ENCODE data around the gene SVEP1. TPM values are rescaled to one million over a fixed set of nuclear protein-coding genes. Genes with fewer than 3 reads are reported as not detected.

The SVEP1 gene
- total and polyA plus RNA-seq, 2 donors (not counting 1 experiment from before 2014, with no cell fraction given): not detected

- no peak for ATAC-seq (ENCODE audit: low read depth)
- H3K27me3 ChIP-seq (replicated peaks in 1 of 4; ENCODE audit: control extremely low read depth in 1 of 4, control insufficient read depth in 3 of 4, insufficient read depth in 4 of 4, low read length in 3 of 4): no peaks in the 10 kb centered on the region
- no peak overlapping the region for H3K4me2 ChIP-seq (replicated peaks; ENCODE audit: low read depth, low read length, poor library complexity, severe bottlenecking)
- H3K79me2 ChIP-seq (ENCODE audit: control insufficient read depth, insufficient read depth, low read length): no peaks in the 10 kb centered on the region
- H3K4me3 Mint-ChIP-seq: no peak overlapping the region
- H3K4me3 ChIP-seq (ENCODE audit: control extremely low read depth in 1 of 5, extremely low read depth in 1 of 5, insufficient read depth in 1 of 5, low read depth in 2 of 5, low read length in 4 of 5): no peak overlapping the region
- no peaks in the 10 kb centered on the region for H3K4me1 ChIP-seq (ENCODE audit: control insufficient read depth in 2 of 2, insufficient read depth in 2 of 2, low read length in 2 of 2)
- H3K27ac Mint-ChIP-seq: no peak overlapping the region
- no peaks in the 10 kb centered on the region for H3K4me1 Mint-ChIP-seq
- intact Hi-C loops (cut with micrococcal nuclease): no loop called here
- no peaks in the 10 kb centered on the region for H4K20me1 ChIP-seq (ENCODE audit: control insufficient read depth, insufficient read depth, low read length, poor library complexity, severe bottlenecking)
- TF ChIP-seq CTCF (IDR thresholded peaks at IDR 0.05) (no peak), EZH2 (IDR thresholded peaks at IDR 0.05; ENCODE audit: borderline replicate concordance, insufficient read depth, low read depth, low read length, poor library complexity, severe bottlenecking) (no peak)
- WGBS (ENCODE audit: insufficient coverage): no CpG with 5 or more reads among the region's 5 CpGs
- no peak overlapping the region for H3K27ac ChIP-seq (ENCODE audit: low read length in 2 of 2)
- CTCF ChIA-PET: no interaction called here
- H3K9ac ChIP-seq (ENCODE audit: low read length): no peak overlapping the region
- H3K27me3 Mint-ChIP-seq: peaks cover 16% of the 10 kb centered on the region
- H3K36me3 ChIP-seq (replicated peaks in 1 of 2; ENCODE audit: control extremely low read depth in 1 of 2, control insufficient read depth in 1 of 2, extremely low read depth in 1 of 2, insufficient read depth in 2 of 2, low read length in 1 of 2): no peaks in the 10 kb centered on the region
- no peaks in the 10 kb centered on the region for H3K9me3 Mint-ChIP-seq (ENCODE audit: insufficient read depth)
- H2AFZ ChIP-seq (ENCODE audit: insufficient read depth, low read depth, low read length, poor library complexity, severe bottlenecking): no peak overlapping the region
- no peak for DNase-seq
- peaks cover 0 to 3% (median 0%) of the 10 kb centered on the region in 3 donors for H3K9me3 ChIP-seq (ENCODE audit: control extremely low read depth in 1 of 3, control insufficient read depth in 2 of 3, insufficient read depth in 1 of 3, low read length in 2 of 3)
- POLR2A ChIA-PET: no interaction called here
Observed at GRCh38 chr9:110604171-110604601, 24.6 kb upstream of the SVEP1 start.

DNA sequence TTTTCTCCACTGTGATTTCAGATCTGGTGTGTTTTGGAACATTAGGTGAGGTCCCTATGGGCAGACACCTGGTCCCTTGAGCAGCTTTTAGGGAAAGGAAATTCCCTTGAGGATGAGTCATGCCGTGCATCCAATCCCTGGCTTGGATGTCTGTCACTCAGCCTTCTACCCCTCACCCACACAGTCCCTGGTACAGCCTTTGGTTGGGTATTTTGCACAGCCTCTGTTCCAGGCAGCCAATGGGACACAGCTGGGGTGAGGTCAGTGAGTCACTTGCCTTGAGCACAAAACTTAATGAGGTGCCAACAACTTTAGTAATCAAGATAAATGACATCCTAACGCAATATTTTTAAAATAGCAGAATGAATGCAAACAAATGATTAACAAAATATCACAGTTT is 22.7 kb upstream of the SVEP1 start:
- DNase-seq: no peak
- H3K27me3 ChIP-seq (replicated peaks in 1 of 4; ENCODE audit: control extremely low read depth in 1 of 4, control insufficient read depth in 3 of 4, insufficient read depth in 4 of 4, low read length in 3 of 4): no peaks in the 10 kb centered on the region
- TF ChIP-seq CTCF (IDR thresholded peaks at IDR 0.05) (no peak), EZH2 (IDR thresholded peaks at IDR 0.05; ENCODE audit: borderline replicate concordance, insufficient read depth, low read depth, low read length, poor library complexity, severe bottlenecking) (no peak)
- Mint-ChIP-seq H3K4me3 (no peak overlapping the region), H3K4me1 (no peaks in the 10 kb centered on the region), H3K9me3 (ENCODE audit: insufficient read depth) (no peaks in the 10 kb centered on the region), H3K27ac (no peak overlapping the region), H3K27me3 (peaks cover 16% of the 10 kb centered on the region)
- H3K9ac ChIP-seq (ENCODE audit: low read length): no peak overlapping the region
- H3K27ac ChIP-seq (ENCODE audit: low read length in 2 of 2): no peak overlapping the region
- CTCF ChIA-PET: no interaction called here
- H4K20me1 ChIP-seq (ENCODE audit: control insufficient read depth, insufficient read depth, low read length, poor library complexity, severe bottlenecking): no peaks in the 10 kb centered on the region
- POLR2A ChIA-PET: no interaction called here
- H3K79me2 ChIP-seq (ENCODE audit: control insufficient read depth, insufficient read depth, low read length): no peaks in the 10 kb centered on the region
- peaks cover 0 to 8% (median 0%) of the 10 kb centered on the region in 3 donors for H3K9me3 ChIP-seq (ENCODE audit: control extremely low read depth in 1 of 3, control insufficient read depth in 2 of 3, insufficient read depth in 1 of 3, low read length in 2 of 3)
- no peaks in the 10 kb centered on the region for H3K36me3 ChIP-seq (replicated peaks in 1 of 2; ENCODE audit: control extremely low read depth in 1 of 2, control insufficient read depth in 1 of 2, extremely low read depth in 1 of 2, insufficient read depth in 2 of 2, low read length in 1 of 2)
- 100% methylated on average over 1 of the region's 2 CpGs for WGBS (ENCODE audit: insufficient coverage)
- no peak overlapping the region for H2AFZ ChIP-seq (ENCODE audit: insufficient read depth, low read depth, low read length, poor library complexity, severe bottlenecking)
- intact Hi-C loops (cut with micrococcal nuclease): no loop called here
- ATAC-seq (ENCODE audit: low read depth): no peak
- no peak overlapping the region for H3K4me2 ChIP-seq (replicated peaks; ENCODE audit: low read depth, low read length, poor library complexity, severe bottlenecking)
- no peak overlapping the region for H3K4me3 ChIP-seq (ENCODE audit: control extremely low read depth in 1 of 5, extremely low read depth in 1 of 5, insufficient read depth in 1 of 5, low read depth in 2 of 5, low read length in 4 of 5)
- H3K4me1 ChIP-seq (ENCODE audit: control insufficient read depth in 2 of 2, insufficient read depth in 2 of 2, low read length in 2 of 2): no peaks in the 10 kb centered on the region

Measured in B cell (primary cell).